GM13976 (cell line): ENCODE data around the gene SOX2.

Experiments
- DNase-seq: peaks from one replicate; pipeline ENCODE4 v3.0.0; 2012; ENCODE audit warnings: low spot score
- CTCF ChIP-seq: IDR thresholded peaks from 2 replicates; pipeline ENCODE4 v1.5.1; 2012; ENCODE audit warnings: borderline replicate concordance, mild to moderate bottlenecking; ENCODE audit not compliant: insufficient read depth; ENCODE audit errors: extremely low read depth, missing control alignments, control extremely low read depth
- in situ Hi-C: fragments of 300-500 bp; cut with MboI; formaldehyde crosslinking; loops from one replicate; pipeline ENCODE4 v1.12.0; 2022; ENCODE audit warnings: low sequenced_read_pairs, mixed read lengths, inconsistent platforms; ENCODE audit not compliant: unreplicated experiment

SOX2 gene

GRCh38 chr3:181741417-181741816, 29.7 kb downstream of the SOX2 start:
- no peak for DNase-seq
- no peak for TF ChIP-seq CTCF
- in situ Hi-C loops = no loop called here

- in situ Hi-C loops = no loop called here
- DNase-seq = no peak
- TF ChIP-seq CTCF = no peak
Observed at GRCh38 chr3:181752202-181752671, 40.5 kb downstream of the SOX2 start.

- DNase-seq = no peak
- in situ Hi-C loops = no loop called here
Observed at GRCh38 chr3:181753391-181753790, 41.7 kb downstream of the SOX2 start.

GRCh38 chr3:181755959-181756358, 44.2 kb downstream of the SOX2 start:
- TF ChIP-seq CTCF = no peak
- DNase-seq = no peak
- in situ Hi-C loops = no loop called here

More at GRCh38 chr3:181753391-181753790, 41.7 kb downstream of the SOX2 start:
- no peak for TF ChIP-seq CTCF

GRCh38 chr3:181756645-181757297, 45.0 kb downstream of the SOX2 start:
- no peak for TF ChIP-seq CTCF
- in situ Hi-C loops = no loop called here
- no peak for DNase-seq

- no peak for TF ChIP-seq CTCF
- no peak for DNase-seq
- in situ Hi-C loops = no loop called here
Observed at GRCh38 chr3:181757694-181758306, 46.1 kb downstream of the SOX2 start.
